AG10803 (cell line): ENCODE results near the gene SLC17A9.

ENCODE experiments used
- DNase-seq: peaks from one replicate; pipeline ENCODE4 v3.0.0; 2010; ENCODE audit warnings: low read depth
- H3K4me3 ChIP-seq: 2 replicates; pipeline ENCODE4 v1.5.1; 2011; ENCODE audit warnings: mild to moderate bottlenecking, low read length, control low read depth
- CTCF ChIP-seq: conservative IDR thresholded peaks from 2 replicates; pipeline ENCODE4 v1.5.1; 2011; ENCODE audit warnings: mild to moderate bottlenecking, low read length, control low read depth, inconsistent platforms

SLC17A9 gene

GRCh38 chr20:62933966-62934365, 18.5 kb upstream of the SLC17A9 start:
- TF ChIP-seq CTCF: no peak
- no peak overlapping the region for H3K4me3 ChIP-seq

GRCh38 chr20:62935204-62935967, 17.1 kb upstream of the SLC17A9 start:
- no peak overlapping the region for H3K4me3 ChIP-seq
- no peak for DNase-seq
- TF ChIP-seq CTCF: no peak

More at GRCh38 chr20:62933966-62934365, 18.5 kb upstream of the SLC17A9 start:
- DNase-seq: no peak

- peak overlapping the region; percentile 96 for H3K4me3 ChIP-seq
- TF ChIP-seq CTCF: no peak
- DNase-seq: no peak
Measured at GRCh38 chr20:62935968-62936585, 16.4 kb upstream of the SLC17A9 start.

- no peak for TF ChIP-seq CTCF
- H3K4me3 ChIP-seq: peak overlapping the region; percentile 96
- peak; percentile 95 for DNase-seq
Measured at GRCh38 chr20:62937268-62938104, 15.0 kb upstream of the SLC17A9 start.

- TF ChIP-seq CTCF: no peak
- H3K4me3 ChIP-seq: peak within 1 kb of the TSS; percentile 96
- DNase-seq: no peak
Measured at GRCh38 chr20:62938105-62938888, 14.2 kb upstream of the SLC17A9 start, which contains the start of gene GID8. GID8 (plus strand) TSS chr20:62938147; CDS start chr20:62941503, 3,356 bp downstream.

- TF ChIP-seq CTCF: no peak
- no peak for DNase-seq
- H3K4me3 ChIP-seq: no peak overlapping the region
Measured at GRCh38 chr20:62940875-62941274, 11.6 kb upstream of the SLC17A9 start.
